Natural killer cell (primary cell): ENCODE results near the gene MRGPRE. TPM values are rescaled to one million over a fixed set of nuclear protein-coding genes. Genes with fewer than 3 reads are reported as not detected.

Experiments used
- ATAC-seq, 3 donors: fragments of 150-1000 bp in 2 of 3; fragments of 200-7000 bp in 1 of 3; cut with Tn5 transposase; 1 replicate in 1 of 3; 2 replicates in 2 of 3; pipeline ENCODE4 v1.10.0; 2021; ENCODE audit warnings: mild to moderate bottlenecking in 2 of 3, moderate library complexity in 2 of 3
- DNase-seq, 2 donors: peaks; one replicate each; pipeline versions ENCODE4 v3.0.0 to v3.0.0-alpha.2; 2013 to 2021; ENCODE audit warnings: mixed read lengths in 1 of 2
- H3K27ac ChIP-seq: one replicate; pipeline ENCODE4 v1.5.1; 2013; ENCODE audit warnings: mild to moderate bottlenecking, low read length
- H3K27me3 ChIP-seq: one replicate; pipeline ENCODE4 v1.6.1; 2013; ENCODE audit warnings: low read length; ENCODE audit not compliant: control insufficient read depth, insufficient read depth
- H3K36me3 ChIP-seq: one replicate; pipeline ENCODE4 v1.6.1; 2013; ENCODE audit warnings: low read length; ENCODE audit not compliant: control insufficient read depth, insufficient read depth
- H3K4me1 ChIP-seq: one replicate; pipeline ENCODE4 v1.6.1; 2013; ENCODE audit warnings: low read length; ENCODE audit not compliant: control insufficient read depth, insufficient read depth
- H3K4me3 ChIP-seq: one replicate; pipeline ENCODE4 v1.5.1; 2013; ENCODE audit warnings: low read length
- H3K9me3 ChIP-seq: one replicate; pipeline ENCODE4 v1.6.1; 2013; ENCODE audit warnings: low read length; ENCODE audit not compliant: control insufficient read depth, insufficient read depth
- H3K27ac Mint-ChIP-seq, 2 donors: one replicate each; pipeline ENCODE4 v1.8.0; 2022; ENCODE audit warnings: mild to moderate bottlenecking in 2 of 2, mixed read lengths in 2 of 2, moderate library complexity in 1 of 2
- H3K27me3 Mint-ChIP-seq, 2 donors: one replicate each; pipeline ENCODE4 v1.8.0; 2022; ENCODE audit warnings: low read depth in 2 of 2, mixed read lengths in 2 of 2
- H3K36me3 Mint-ChIP-seq: one replicate; pipeline ENCODE4 v1.8.0; 2022; ENCODE audit warnings: mixed read lengths
- H3K4me1 Mint-ChIP-seq, 2 donors: one replicate each; pipeline ENCODE4 v1.8.0; 2022; ENCODE audit warnings: mixed read lengths in 2 of 2
- H3K4me3 Mint-ChIP-seq: one replicate; pipeline ENCODE4 v1.8.0; 2022; ENCODE audit warnings: mild to moderate bottlenecking, moderate library complexity, mixed read lengths
- H3K9me3 Mint-ChIP-seq, 2 donors: one replicate each; pipeline ENCODE4 v1.8.0; 2022; ENCODE audit warnings: mixed read lengths in 2 of 2
- WGBS: methylation state at CpG from one replicate; pipeline ENCODE4 v1.1.7; 2013; ENCODE audit warnings: missing lambda C conversion rate; ENCODE audit not compliant: insufficient coverage; 5-methylcytosine and 5-hydroxymethylcytosine counted together
- intact Hi-C: fragments of 100-400 bp; cut with micrococcal nuclease; formaldehyde crosslinking; loops from one replicate; pipeline ENCODE4 v1.14.2; 2022
- total RNA-seq, 4 donors: library from RNA; stranded (reverse); fragments of 120-200 nt in 1 of 4; gene quantifications; one replicate each; pipeline versions ENCODE4 v1.2.3 to v1.2.4, GENCODE V29; 2013 to 2022
- TF ChIP-seq, protein P1 (sequence below): fragments of 200-600 bp; IDR thresholded peaks from one replicate; pipeline ENCODE4 v1.8.0; 2022; ENCODE audit warnings: antibody characterized with exemption

Gene MRGPRE
- total RNA-seq, 3 donors from 2014 or later (not counting 1 experiment from before 2014, with no cell fraction given) = not detected

DNA sequence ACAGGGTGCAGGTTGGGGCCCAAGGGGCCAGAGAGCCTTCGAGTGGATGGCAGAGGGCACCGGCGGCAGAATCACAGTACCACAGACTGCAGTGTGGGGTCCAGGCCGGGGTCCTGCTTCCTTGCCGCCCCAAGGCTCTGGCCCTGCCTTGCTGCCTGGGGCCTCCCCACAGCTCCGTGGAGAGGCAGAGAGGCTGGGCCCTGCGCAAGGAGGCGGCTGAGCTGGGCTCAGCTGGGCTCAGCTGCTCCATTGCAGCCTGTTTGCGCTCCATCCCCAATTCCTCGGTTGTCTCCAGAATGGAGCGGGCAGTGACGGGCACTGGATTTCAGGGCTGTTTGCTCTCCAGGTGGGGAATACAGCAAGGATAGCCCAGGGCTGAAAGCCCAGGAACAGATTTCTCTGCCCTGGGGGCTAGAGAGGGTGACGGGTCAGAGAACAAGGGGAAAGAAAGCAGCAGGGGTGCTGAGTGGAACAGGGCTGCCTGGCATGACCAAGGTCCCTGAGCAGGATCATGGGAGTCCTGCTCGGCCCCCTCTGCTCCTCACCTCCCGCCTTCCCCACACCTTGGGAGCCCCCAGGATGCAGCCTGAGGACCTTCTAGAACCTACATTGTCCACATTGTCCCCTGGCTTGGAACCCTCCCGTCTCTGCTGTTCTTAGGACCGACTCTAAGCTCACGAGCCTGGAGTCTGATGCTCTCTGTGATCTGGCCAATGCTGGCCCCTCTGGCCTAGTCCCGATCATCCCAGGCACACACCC, 32.5 kb downstream of the MRGPRE start:
- H3K27me3 ChIP-seq = peaks cover 31% of the 10 kb centered on the region
- intact Hi-C loops = no loop called here
- H3K27me3 Mint-ChIP-seq = peaks cover 0 to 25% of the 10 kb centered on the region in 2 donors
- TF ChIP-seq, protein P1, sequence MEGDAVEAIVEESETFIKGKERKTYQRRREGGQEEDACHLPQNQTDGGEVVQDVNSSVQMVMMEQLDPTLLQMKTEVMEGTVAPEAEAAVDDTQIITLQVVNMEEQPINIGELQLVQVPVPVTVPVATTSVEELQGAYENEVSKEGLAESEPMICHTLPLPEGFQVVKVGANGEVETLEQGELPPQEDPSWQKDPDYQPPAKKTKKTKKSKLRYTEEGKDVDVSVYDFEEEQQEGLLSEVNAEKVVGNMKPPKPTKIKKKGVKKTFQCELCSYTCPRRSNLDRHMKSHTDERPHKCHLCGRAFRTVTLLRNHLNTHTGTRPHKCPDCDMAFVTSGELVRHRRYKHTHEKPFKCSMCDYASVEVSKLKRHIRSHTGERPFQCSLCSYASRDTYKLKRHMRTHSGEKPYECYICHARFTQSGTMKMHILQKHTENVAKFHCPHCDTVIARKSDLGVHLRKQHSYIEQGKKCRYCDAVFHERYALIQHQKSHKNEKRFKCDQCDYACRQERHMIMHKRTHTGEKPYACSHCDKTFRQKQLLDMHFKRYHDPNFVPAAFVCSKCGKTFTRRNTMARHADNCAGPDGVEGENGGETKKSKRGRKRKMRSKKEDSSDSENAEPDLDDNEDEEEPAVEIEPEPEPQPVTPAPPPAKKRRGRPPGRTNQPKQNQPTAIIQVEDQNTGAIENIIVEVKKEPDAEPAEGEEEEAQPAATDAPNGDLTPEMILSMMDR = no peak
- ATAC-seq = no peak
- H3K9me3 ChIP-seq = no peaks in the 10 kb centered on the region
- H3K4me3 Mint-ChIP-seq = no peak overlapping the region
- peaks cover 7 to 15% of the 10 kb centered on the region in 2 donors for H3K4me1 Mint-ChIP-seq
- H3K4me1 ChIP-seq = peaks cover 39% of the 10 kb centered on the region
- WGBS = 91% methylated on average over 19 of the region's 19 CpGs
- no peaks in the 10 kb centered on the region for H3K36me3 Mint-ChIP-seq
- H3K4me3 ChIP-seq = no peak overlapping the region
- DNase-seq = no peak
- no peaks in the 10 kb centered on the region for H3K36me3 ChIP-seq
- H3K27ac ChIP-seq = no peak overlapping the region
- H3K27ac Mint-ChIP-seq = no peak overlapping the region
- H3K9me3 Mint-ChIP-seq = no peaks in the 10 kb centered on the region

DNA sequence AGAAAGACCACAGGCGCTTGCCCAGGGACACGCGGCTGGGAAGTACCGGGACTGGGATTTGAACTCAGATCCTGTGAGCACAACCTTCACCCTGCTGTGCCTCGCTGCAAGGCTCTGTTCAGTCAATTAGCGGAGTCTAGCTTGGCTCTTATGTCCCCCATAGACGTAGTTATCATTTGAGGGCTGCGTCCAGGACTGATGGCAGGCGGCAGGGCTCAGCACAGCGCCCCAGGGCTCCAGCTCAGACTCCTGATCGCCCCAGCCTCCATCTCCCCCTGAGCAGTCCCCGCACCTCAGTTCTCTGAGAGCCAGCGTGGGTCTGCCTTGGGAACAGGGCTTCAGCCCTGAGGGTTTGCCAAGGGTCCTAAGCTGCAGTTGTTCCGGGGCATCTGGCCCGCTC, 33.4 kb downstream of the MRGPRE start:
- peaks cover 31% of the 10 kb centered on the region for H3K27me3 ChIP-seq
- TF ChIP-seq, protein P1 = no peak
- no peak for ATAC-seq

DNA sequence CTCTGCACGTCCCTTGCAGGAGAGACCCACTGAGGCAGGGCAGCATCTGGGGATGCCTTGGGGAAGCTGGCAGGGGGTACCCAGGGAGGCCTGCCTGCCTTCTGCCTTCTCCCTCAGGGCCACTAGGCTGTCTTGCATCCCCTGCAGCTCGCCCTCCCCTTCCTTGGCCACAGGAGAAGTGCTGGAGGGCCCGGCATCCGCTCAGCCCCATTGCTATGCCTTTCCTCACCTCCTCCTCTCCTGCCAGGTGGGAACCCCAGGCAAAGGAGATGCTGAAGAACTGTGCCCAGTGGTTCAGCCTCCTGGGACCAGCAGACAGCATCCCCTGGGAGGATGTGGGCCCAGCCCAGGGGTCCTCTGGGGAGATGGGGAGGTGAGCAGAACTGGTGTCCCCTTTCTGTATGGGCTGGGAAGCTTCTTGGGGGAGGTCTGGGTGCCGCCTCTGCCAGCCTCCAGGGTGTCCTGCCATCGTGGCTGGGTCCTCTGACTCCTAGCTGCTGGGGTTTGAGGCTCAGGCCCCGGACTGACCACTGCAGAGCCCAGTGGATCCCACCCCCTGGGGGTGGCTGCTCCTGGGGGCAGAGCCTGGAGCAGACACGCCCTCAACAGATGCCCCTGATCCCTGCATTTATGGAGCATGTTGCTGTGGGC, 34.2 kb downstream of the MRGPRE start:
- 85% methylated on average over 8 of the region's 8 CpGs for WGBS

More for the DNA sequence above, 33.4 kb downstream of the MRGPRE start:
- Histone ChIP-seq H3K36me3 (no peaks in the 10 kb centered on the region), H3K4me1 (peaks cover 30% of the 10 kb centered on the region), H3K27ac (no peak overlapping the region), H3K4me3 (no peak overlapping the region), H3K9me3 (no peaks in the 10 kb centered on the region)
- intact Hi-C loops = no loop called here
- peaks cover 6 to 15% of the 10 kb centered on the region in 2 donors for H3K4me1 Mint-ChIP-seq
- no peaks in the 10 kb centered on the region for H3K36me3 Mint-ChIP-seq
- H3K4me3 Mint-ChIP-seq = no peak overlapping the region
- 89% methylated on average over 15 of the region's 15 CpGs for WGBS
- no peak for DNase-seq
- no peaks in the 10 kb centered on the region for H3K9me3 Mint-ChIP-seq
- no peak overlapping the region for H3K27ac Mint-ChIP-seq
- peaks cover 0 to 25% of the 10 kb centered on the region in 2 donors for H3K27me3 Mint-ChIP-seq

More for the DNA sequence above, 34.2 kb downstream of the MRGPRE start:
- H3K4me3 ChIP-seq = no peak overlapping the region
- TF ChIP-seq, protein P1 = no peak
- Mint-ChIP-seq H3K27ac (no peak overlapping the region), H3K9me3 (no peaks in the 10 kb centered on the region), H3K4me3 (no peak overlapping the region), H3K27me3 (peaks cover 0 to 25% of the 10 kb centered on the region in 2 donors), H3K36me3 (no peaks in the 10 kb centered on the region), H3K4me1 (peaks cover 6 to 7% of the 10 kb centered on the region in 2 donors)
- H3K4me1 ChIP-seq = peaks cover 22% of the 10 kb centered on the region
- intact Hi-C loops = no loop called here
- DNase-seq (no peak), ATAC-seq (no peak)
- peaks cover 29% of the 10 kb centered on the region for H3K27me3 ChIP-seq
- H3K9me3 ChIP-seq = no peaks in the 10 kb centered on the region
- H3K27ac ChIP-seq = no peak overlapping the region
- H3K36me3 ChIP-seq = no peaks in the 10 kb centered on the region
